ENCODE measurements around the gene VWA5B2. TPM values are rescaled to one million over a fixed set of nuclear protein-coding genes. Genes with fewer than 3 reads are reported as not detected.

Gene VWA5B2
- total and polyA plus RNA-seq, 2 of the 13 experiments (the other 11 are each of a cell fraction or from before 2014, with no cell fraction given) = 0.03 to 0.04 TPM

GRCh38 chr3:184186184-184186901, 43.0 kb upstream of the VWA5B2 start, which contains the start of gene ABCF3 (continued):
- no peak for TF ChIP-seq ZNF770 (CRISPR knock-in tag; IDR thresholded peaks at IDR 0.05)
- TF ChIP-seq ZNF687 (CRISPR knock-in tag; IDR thresholded peaks at IDR 0.05) = peak; percentile 42; the same call in 1 of the 2 replicates
- TF ChIP-seq RARA (CRISPR knock-in tag; IDR thresholded peaks at IDR 0.05) = no peak
- TF ChIP-seq HOXD1 (CRISPR knock-in tag; IDR thresholded peaks at IDR 0.05) = no peak
- TF ChIP-seq MLXIP (CRISPR knock-in tag; IDR thresholded peaks at IDR 0.05; ENCODE audit: borderline replicate concordance) = no peak
- no peak for TF ChIP-seq NCOR1 (IDR thresholded peaks at IDR 0.05; ENCODE audit: borderline replicate concordance, low read length)
- no peak for TF ChIP-seq IKZF1 (IDR thresholded peaks at IDR 0.05)
- TF ChIP-seq NR1H2 (CRISPR knock-in tag; IDR thresholded peaks at IDR 0.05; ENCODE audit: borderline replicate concordance, low read depth) = no peak
- 0 out of 2 replicates have a peak, but pooled peaks have one; percentile 41 for TF ChIP-seq MEIS1 (CRISPR knock-in tag; IDR thresholded peaks at IDR 0.05; ENCODE audit: borderline replicate concordance)
- no peak for TF ChIP-seq TBL1XR1 (IDR thresholded peaks at IDR 0.05; ENCODE audit: borderline replicate concordance, low read length, partially characterized antibody)
- TF ChIP-seq HOXA3 (CRISPR knock-in tag; IDR thresholded peaks at IDR 0.05) = no peak; the same call in 1 of the 2 replicates
- no peak for TF ChIP-seq ZNF737 (CRISPR knock-in tag; IDR thresholded peaks at IDR 0.05; ENCODE audit: borderline replicate concordance)
- TF ChIP-seq ZNF580 (CRISPR knock-in tag; IDR thresholded peaks at IDR 0.05; ENCODE audit: borderline replicate concordance, low read depth) = no peak
- no peak for TF ChIP-seq ZNF180 (CRISPR knock-in tag; IDR thresholded peaks at IDR 0.05; ENCODE audit: borderline replicate concordance, low read depth)
- no peak for TF ChIP-seq TSC22D2 (CRISPR knock-in tag; IDR thresholded peaks at IDR 0.05; ENCODE audit: borderline replicate concordance)
- TF ChIP-seq ZSCAN29 (CRISPR knock-in tag; conservative IDR thresholded peaks at IDR 0.05) = no peak
- no peak for TF ChIP-seq FOXP1 (IDR thresholded peaks at IDR 0.05)
- TF ChIP-seq FOXP1 (CRISPR knock-in tag; IDR thresholded peaks at IDR 0.05) = no peak
- TF ChIP-seq SSRP1 (CRISPR knock-in tag; IDR thresholded peaks at IDR 0.05) = no peak
- no peak for TF ChIP-seq HOMEZ (CRISPR knock-in tag; IDR thresholded peaks at IDR 0.05; ENCODE audit: low read depth)

All from HepG2 (cell line).